Right lobe of liver (tissue), 4 donors: Measurements from ENCODE around the gene OGFOD2.
A peak's percentile ranks its signal among the peaks of the same experiment; 100 is the strongest.

Source experiments
- CTCF ChIP-seq, 4 donors: fragments of 200-600 bp in 3 of 4; fragments of 450-650 bp in 1 of 4; IDR thresholded peaks; one replicate each; pipeline versions ENCODE4 v1.5.1 to v1.8.0; 2016 to 2022; ENCODE audit warnings: antibody characterized with exemption in 4 of 4, mild to moderate bottlenecking in 2 of 4
- POLR2A ChIP-seq: fragments of 450-650 bp; IDR thresholded peaks from one replicate; pipeline ENCODE4 v1.6.1; 2017; ENCODE audit warnings: antibody characterized with exemption, mild to moderate bottlenecking
- donor health status: DM: no; HTN: no; CAD: no.
- donor health status: DM: no; HTN: no; CAD: no.
- donor health status: DM: no; HTN: yes; CAD: no.

DNA sequence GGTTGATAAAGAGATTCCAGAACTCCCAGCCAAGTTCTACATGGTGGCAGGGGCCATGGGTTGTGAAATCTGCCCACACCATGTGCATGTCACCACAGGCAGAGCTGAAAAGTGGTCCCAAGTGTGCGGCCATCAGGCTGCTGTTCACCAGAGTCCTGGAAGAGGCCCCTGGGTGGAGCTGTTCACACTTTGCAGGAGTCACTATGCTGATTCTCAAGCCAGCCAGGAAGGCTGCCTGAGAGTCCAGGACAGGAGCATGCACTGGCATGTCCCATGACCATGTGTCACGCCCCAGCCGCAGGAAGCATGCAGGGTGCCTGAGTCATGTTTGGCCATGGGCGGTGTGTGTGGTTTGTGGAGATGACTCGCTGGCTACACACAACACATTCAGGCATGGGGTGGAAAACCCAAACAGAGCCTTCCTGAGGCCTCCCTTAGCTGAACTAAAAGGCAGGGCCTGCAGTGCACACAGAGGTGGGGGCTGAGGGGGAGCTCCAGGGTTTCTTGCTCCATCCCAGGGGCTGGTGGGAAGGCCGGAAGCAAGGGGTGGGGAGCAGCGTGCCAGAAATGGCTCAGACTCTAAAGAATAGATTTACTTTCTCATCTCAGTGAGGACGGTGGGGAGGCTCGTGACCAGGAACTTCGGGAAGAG lies 28.2 kb upstream of the OGFOD2 start:
- TF ChIP-seq POLR2A (no peak), CTCF (IDR thresholded peaks at IDR 0.05) (peak in 1 of 4 donors; percentile 8)
